H9 (cell line): Measurements from ENCODE around the gene APBA2. TPM values are rescaled to one million over a fixed set of nuclear protein-coding genes. Genes with fewer than 3 reads are reported as not detected.

ENCODE experiments used
- DNase-seq: peaks from one replicate; pipeline ENCODE4 v3.0.0-alpha.2; 2017
- H2AFZ ChIP-seq: one replicate; pipeline ENCODE4 v1.6.1; 2013; ENCODE audit warnings: mild to moderate bottlenecking, low read length, control low read depth, moderate library complexity
- H2AK5ac ChIP-seq: 2 replicates; pipeline ENCODE4 v1.6.1; 2013; ENCODE audit warnings: low read length, control low read depth, mixed read lengths; ENCODE audit not compliant: insufficient read length
- H2BK120ac ChIP-seq: one replicate; pipeline ENCODE4 v1.6.1; 2013; ENCODE audit warnings: low read depth, mild to moderate bottlenecking, low read length, control low read depth, inconsistent platforms; ENCODE audit not compliant: poor library complexity, severe bottlenecking
- H2BK12ac ChIP-seq: 2 replicates; pipeline ENCODE4 v1.6.1; 2013; ENCODE audit warnings: low read length, control low read depth, mixed read lengths, low read depth; ENCODE audit not compliant: insufficient read length
- H2BK15ac ChIP-seq: 2 replicates; pipeline ENCODE4 v1.6.1; 2013; ENCODE audit warnings: low read depth, low read length, control low read depth
- H2BK20ac ChIP-seq: one replicate; pipeline ENCODE4 v1.6.1; 2013; ENCODE audit warnings: low read depth, mild to moderate bottlenecking, low read length, control low read depth, inconsistent platforms; ENCODE audit not compliant: poor library complexity, severe bottlenecking
- H2BK5ac ChIP-seq: 2 replicates; pipeline ENCODE4 v1.6.1; 2013; ENCODE audit warnings: low read length, control low read depth, mixed read lengths; ENCODE audit not compliant: insufficient read length
- H3K14ac ChIP-seq: 2 replicates; pipeline ENCODE4 v1.6.1; 2013; ENCODE audit warnings: low read length, control low read depth; ENCODE audit not compliant: insufficient read depth
- H3K18ac ChIP-seq: 2 replicates; pipeline ENCODE4 v1.6.1; 2013; ENCODE audit warnings: low read depth, mild to moderate bottlenecking, mixed read lengths, low read length, control low read depth; ENCODE audit not compliant: insufficient read length
- H3K23ac ChIP-seq: 2 replicates; pipeline ENCODE4 v1.6.1; 2013; ENCODE audit warnings: low read length, control low read depth, mixed read lengths, low read depth; ENCODE audit not compliant: insufficient read length
- H3K23me2 ChIP-seq: 2 replicates; pipeline ENCODE4 v1.6.1; 2013; ENCODE audit warnings: low read depth, mild to moderate bottlenecking, mixed read lengths, low read length, control low read depth; ENCODE audit not compliant: insufficient read length, poor library complexity, severe bottlenecking
- H3K27ac ChIP-seq: 2 replicates; pipeline ENCODE4 v1.5.1; 2013; ENCODE audit warnings: low read length, control low read depth, mixed read lengths, low read depth; ENCODE audit not compliant: insufficient read length
- H3K27me3 ChIP-seq: 2 replicates; pipeline ENCODE4 v1.6.1; 2013; ENCODE audit warnings: low read length, control low read depth, inconsistent platforms; ENCODE audit not compliant: insufficient read depth
- H3K4ac ChIP-seq: 2 replicates; pipeline ENCODE4 v1.6.1; 2013; ENCODE audit warnings: low read depth, mild to moderate bottlenecking, control low read depth, inconsistent platforms, low read length, moderate library complexity
- H3K4me1 ChIP-seq: 2 replicates; pipeline ENCODE4 v1.6.1; 2013; ENCODE audit warnings: low read length, control low read depth, inconsistent platforms; ENCODE audit not compliant: insufficient read depth
- H3K4me2 ChIP-seq: 2 replicates; pipeline ENCODE4 v1.6.1; 2013; ENCODE audit warnings: low read length, control low read depth, mixed read lengths; ENCODE audit not compliant: insufficient read length, insufficient read depth
- H3K56ac ChIP-seq: 2 replicates; pipeline ENCODE4 v1.6.1; 2013; ENCODE audit warnings: low read depth, mild to moderate bottlenecking, mixed read lengths, low read length, control low read depth; ENCODE audit not compliant: insufficient read length
- H3K79me1 ChIP-seq: 2 replicates; pipeline ENCODE4 v1.6.1; 2013; ENCODE audit warnings: low read depth, mild to moderate bottlenecking, moderate library complexity, low read length, control low read depth, inconsistent platforms; ENCODE audit not compliant: insufficient read depth, poor library complexity, severe bottlenecking
- H3K79me2 ChIP-seq: 2 replicates; pipeline ENCODE4 v1.6.1; 2013; ENCODE audit warnings: low read length, control low read depth, inconsistent platforms; ENCODE audit not compliant: insufficient read depth
- H3K9ac ChIP-seq: 2 replicates; pipeline ENCODE4 v1.6.1; 2013; ENCODE audit warnings: low read length, control low read depth, mixed read lengths; ENCODE audit not compliant: insufficient read length; ENCODE audit errors: extremely low read depth
- H3K9me3 ChIP-seq: one replicate; pipeline ENCODE4 v1.6.1; 2013; ENCODE audit warnings: low read depth, low read length, inconsistent platforms; ENCODE audit not compliant: control insufficient read depth
- H3T11ph ChIP-seq: one replicate; pipeline ENCODE4 v1.6.1; 2013; ENCODE audit warnings: mild to moderate bottlenecking, low read length, control low read depth, inconsistent platforms
- H4K20me1 ChIP-seq: one replicate; pipeline ENCODE4 v1.6.1; 2013; ENCODE audit not compliant: control insufficient read depth, insufficient read length, insufficient read depth
- H4K5ac ChIP-seq: 2 replicates; pipeline ENCODE4 v1.6.1; 2013; ENCODE audit warnings: low read depth, mild to moderate bottlenecking, mixed read lengths, low read length, control low read depth; ENCODE audit not compliant: insufficient read length
- H4K8ac ChIP-seq: replicated peaks from 2 replicates; pipeline ENCODE4 v1.6.1; 2013; ENCODE audit warnings: low read length, control low read depth, mixed read lengths, low read depth; ENCODE audit not compliant: insufficient read length
- H4K91ac ChIP-seq: 2 replicates; pipeline ENCODE4 v1.6.1; 2013; ENCODE audit warnings: low read depth, mild to moderate bottlenecking, moderate library complexity, mixed read lengths, low read length, control low read depth; ENCODE audit not compliant: insufficient read length
- H3K27ac Mint-ChIP-seq, 3 experiments: 2 replicates in 2 of 3; 3 replicates in 1 of 3; pipeline ENCODE4 v1.8.0; 2020 to 2021; ENCODE audit warnings: mixed read lengths in 3 of 3, mild to moderate bottlenecking in 1 of 3, moderate library complexity in 1 of 3
- H3K27me3 Mint-ChIP-seq: 2 replicates; pipeline ENCODE4 v1.8.0; 2021; ENCODE audit warnings: low read depth, mild to moderate bottlenecking, moderate library complexity, mixed read lengths
- H3K36me3 Mint-ChIP-seq, 3 experiments: 2 replicates in 2 of 3; 3 replicates in 1 of 3; pipeline ENCODE4 v1.8.0; 2020 to 2021; ENCODE audit warnings: low read depth in 3 of 3, mixed read lengths in 3 of 3; ENCODE audit not compliant: insufficient read depth in 1 of 3
- H3K4me1 Mint-ChIP-seq, 2 experiments: 2 replicates each; pipeline ENCODE4 v1.8.0; 2020; ENCODE audit warnings: mixed read lengths in 2 of 2
- H3K4me3 Mint-ChIP-seq, 2 experiments: 2 replicates in 1 of 2; 3 replicates in 1 of 2; pipeline ENCODE4 v1.8.0; 2020 to 2021; ENCODE audit warnings: mild to moderate bottlenecking in 2 of 2, mixed read lengths in 2 of 2, moderate library complexity in 1 of 2
- H3K9me3 Mint-ChIP-seq, 2 experiments: 2 replicates in 1 of 2; 3 replicates in 1 of 2; pipeline ENCODE4 v1.8.0; 2020; ENCODE audit warnings: mild to moderate bottlenecking in 2 of 2, mixed read lengths in 2 of 2, moderate library complexity in 1 of 2
- WGBS: extraction: QIAGEN DNeasy Blood & Tissue Kit; methylation state at CpG from one replicate; pipeline ENCODE4 v1.1.7; 2013; ENCODE audit warnings: missing lambda C conversion rate, low lambda C conversion rate, mixed read lengths; ENCODE audit not compliant: insufficient read length; ENCODE audit errors: extremely low coverage; 5-methylcytosine and 5-hydroxymethylcytosine counted together
- total RNA-seq: library from RNA; stranded (reverse); gene quantifications from 2 replicates; pipeline ENCODE4 v1.2.1, GENCODE V29; 2021
- TF ChIP-seq, protein P1 (sequence below): fragments of 200-600 bp; sonication (generic); conservative IDR thresholded peaks from 3 replicates; pipeline ENCODE4 v1.8.0; 2021; ENCODE audit warnings: antibody characterized with exemption, mild to moderate bottlenecking

APBA2 gene
- total RNA-seq, 1 experiment from 2014 or later = 14.3 TPM

DNA sequence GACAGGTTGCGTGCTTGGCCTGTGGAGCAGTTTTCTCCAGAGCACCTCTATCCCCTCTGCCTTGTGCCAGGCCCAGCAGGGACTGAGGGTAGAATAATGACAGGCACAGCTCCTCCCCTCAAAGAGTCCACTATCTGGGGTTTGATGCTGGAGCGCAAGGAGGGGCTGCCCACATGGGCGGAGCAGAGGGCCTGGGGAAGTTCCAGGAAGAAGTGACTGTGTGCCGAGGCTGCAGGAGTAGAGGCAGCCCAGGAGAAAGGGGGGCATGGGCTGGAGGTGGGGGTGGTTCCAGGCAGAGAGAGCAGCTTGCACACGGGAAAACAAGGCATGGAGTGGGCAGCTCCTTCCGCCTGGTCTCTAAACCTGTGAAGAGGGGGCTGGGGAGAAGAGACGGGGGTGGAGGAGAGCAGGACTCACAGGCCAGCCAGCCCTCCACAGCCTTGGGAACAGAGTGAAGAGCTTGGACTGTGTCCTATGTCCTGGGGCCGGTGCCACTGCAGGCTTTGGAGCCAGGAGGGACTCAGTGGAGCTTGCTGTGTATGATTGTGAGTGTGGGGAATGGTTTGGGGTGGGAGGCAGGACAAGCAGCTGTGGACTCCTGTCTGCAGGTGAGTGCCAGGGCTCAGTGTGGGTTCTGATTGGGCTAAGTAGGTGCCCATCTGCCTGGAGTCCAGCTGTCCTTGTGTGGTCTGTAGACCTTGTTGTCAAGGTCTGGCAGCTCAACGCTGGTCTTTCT, 48.1 kb downstream of the APBA2 start:
- TF ChIP-seq, protein P1, sequence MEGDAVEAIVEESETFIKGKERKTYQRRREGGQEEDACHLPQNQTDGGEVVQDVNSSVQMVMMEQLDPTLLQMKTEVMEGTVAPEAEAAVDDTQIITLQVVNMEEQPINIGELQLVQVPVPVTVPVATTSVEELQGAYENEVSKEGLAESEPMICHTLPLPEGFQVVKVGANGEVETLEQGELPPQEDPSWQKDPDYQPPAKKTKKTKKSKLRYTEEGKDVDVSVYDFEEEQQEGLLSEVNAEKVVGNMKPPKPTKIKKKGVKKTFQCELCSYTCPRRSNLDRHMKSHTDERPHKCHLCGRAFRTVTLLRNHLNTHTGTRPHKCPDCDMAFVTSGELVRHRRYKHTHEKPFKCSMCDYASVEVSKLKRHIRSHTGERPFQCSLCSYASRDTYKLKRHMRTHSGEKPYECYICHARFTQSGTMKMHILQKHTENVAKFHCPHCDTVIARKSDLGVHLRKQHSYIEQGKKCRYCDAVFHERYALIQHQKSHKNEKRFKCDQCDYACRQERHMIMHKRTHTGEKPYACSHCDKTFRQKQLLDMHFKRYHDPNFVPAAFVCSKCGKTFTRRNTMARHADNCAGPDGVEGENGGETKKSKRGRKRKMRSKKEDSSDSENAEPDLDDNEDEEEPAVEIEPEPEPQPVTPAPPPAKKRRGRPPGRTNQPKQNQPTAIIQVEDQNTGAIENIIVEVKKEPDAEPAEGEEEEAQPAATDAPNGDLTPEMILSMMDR = no peak
- Histone ChIP-seq H3K79me2 (no peaks in the 10 kb centered on the region), H3K4ac (no peak overlapping the region), H4K8ac (no peak overlapping the region), H3K4me2 (no peak overlapping the region), H3K18ac (no peak overlapping the region), H2AK5ac (no peak overlapping the region), H2BK15ac (no peak overlapping the region), H4K20me1 (no peaks in the 10 kb centered on the region), H4K5ac (no peak overlapping the region), H2BK120ac (no peak overlapping the region), H3K79me1 (no peaks in the 10 kb centered on the region), H3K9me3 (no peaks in the 10 kb centered on the region), H2BK5ac (no peak overlapping the region), H3K27ac (no peak overlapping the region), H2BK12ac (no peak overlapping the region), H3K4me1 (0 out of 2 replicates have a peak, but pooled peaks cover 3% of the 10 kb centered on the region), H3K23me2 (no peaks in the 10 kb centered on the region), H3K23ac (no peak overlapping the region), H3T11ph (no peak overlapping the region), H2BK20ac (no peak overlapping the region), H2AFZ (no peak overlapping the region), H4K91ac (no peak overlapping the region), H3K9ac (no peak overlapping the region), H3K27me3 (no peaks in the 10 kb centered on the region), H3K14ac (no peak overlapping the region), H3K56ac (no peak overlapping the region)
- H3K27me3 Mint-ChIP-seq = no peaks in the 10 kb centered on the region; the same call in 1 of the 2 replicates
- no peak overlapping the region for H3K4me3 Mint-ChIP-seq
- peaks cover 0 to 8% (median 6%) of the 10 kb centered on the region in 3 experiments; a peak in 3 of 7 replicates for H3K36me3 Mint-ChIP-seq
- no CpG with 5 or more reads among the region's 9 CpGs for WGBS
- DNase-seq = no peak
- peaks cover 7 to 10% of the 10 kb centered on the region in 2 experiments; a peak in 4 of 5 replicates for H3K9me3 Mint-ChIP-seq
- peaks cover 24 to 27% of the 10 kb centered on the region in 2 experiments for H3K4me1 Mint-ChIP-seq
- H3K27ac Mint-ChIP-seq = peak overlapping the region in 1 of 3 experiments; percentile 73; a peak in 2 of 7 replicates
